ENCODE measurements around the gene P2RY1.

P2RY1 gene

DNA sequence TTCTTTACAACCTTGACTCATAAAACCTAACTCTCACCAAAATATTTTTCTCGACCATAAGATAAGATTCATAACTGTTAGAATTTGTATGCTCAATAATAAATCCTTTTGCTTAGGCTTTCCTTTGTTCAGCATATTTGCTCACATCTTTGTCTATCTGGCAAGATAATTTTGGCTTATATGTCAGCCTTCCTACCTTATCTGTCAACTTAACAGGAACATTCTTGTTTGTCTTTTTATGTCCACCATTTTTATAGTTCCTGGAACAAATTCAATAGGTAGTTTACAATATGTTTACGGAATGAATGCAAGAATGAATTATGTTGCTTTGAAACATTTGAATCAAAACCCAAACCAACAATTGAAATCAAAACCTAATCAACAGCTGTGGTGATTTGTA lies 41.0 kb upstream of the P2RY1 start:
- H3K4me3 ChIP-seq (replicated peaks; ENCODE audit: insufficient read depth, low read length), result no peak overlapping the region
- TF ChIP-seq SPI1 (IDR thresholded peaks at IDR 0.05; ENCODE audit: borderline replicate concordance, low read depth) (no peak), CTCF (IDR thresholded peaks at IDR 0.05; ENCODE audit: insufficient read depth, low read length) (no peak), POLR2AphosphoS5 (IDR thresholded peaks at IDR 0.05; ENCODE audit: low read depth) (no peak)
- DNase-seq (ENCODE audit: low read depth in 1 of 2, low spot score in 1 of 2), result no peak
- no peak overlapping the region for H3K27ac ChIP-seq (replicated peaks)
- no peaks in the 10 kb centered on the region for H3K27me3 ChIP-seq (ENCODE audit: insufficient read depth, poor library complexity, severe bottlenecking)

GRCh38 chr3:152797751-152798432 lies 37.0 kb upstream of the P2RY1 start:
- no peak overlapping the region for H3K27ac ChIP-seq (replicated peaks)
- no peak for TF ChIP-seq POLR2AphosphoS5 (IDR thresholded peaks at IDR 0.05; ENCODE audit: low read depth)
- TF ChIP-seq CTCF (IDR thresholded peaks at IDR 0.05; ENCODE audit: insufficient read depth, low read length), result no peak
- no peak for TF ChIP-seq GABPA (IDR thresholded peaks at IDR 0.05; ENCODE audit: low read depth)
- TF ChIP-seq REST (IDR thresholded peaks at IDR 0.05; ENCODE audit: insufficient replicate concordance, low read depth), result no peak
- no peak for TF ChIP-seq SPI1 (IDR thresholded peaks at IDR 0.05; ENCODE audit: borderline replicate concordance, low read depth)
- H3K4me3 ChIP-seq (replicated peaks; ENCODE audit: insufficient read depth, low read length), result no peak overlapping the region
- no peak for DNase-seq (ENCODE audit: low read depth in 1 of 2, low spot score in 1 of 2)
- no peaks in the 10 kb centered on the region for H3K27me3 ChIP-seq (ENCODE audit: insufficient read depth, poor library complexity, severe bottlenecking)

DNA sequence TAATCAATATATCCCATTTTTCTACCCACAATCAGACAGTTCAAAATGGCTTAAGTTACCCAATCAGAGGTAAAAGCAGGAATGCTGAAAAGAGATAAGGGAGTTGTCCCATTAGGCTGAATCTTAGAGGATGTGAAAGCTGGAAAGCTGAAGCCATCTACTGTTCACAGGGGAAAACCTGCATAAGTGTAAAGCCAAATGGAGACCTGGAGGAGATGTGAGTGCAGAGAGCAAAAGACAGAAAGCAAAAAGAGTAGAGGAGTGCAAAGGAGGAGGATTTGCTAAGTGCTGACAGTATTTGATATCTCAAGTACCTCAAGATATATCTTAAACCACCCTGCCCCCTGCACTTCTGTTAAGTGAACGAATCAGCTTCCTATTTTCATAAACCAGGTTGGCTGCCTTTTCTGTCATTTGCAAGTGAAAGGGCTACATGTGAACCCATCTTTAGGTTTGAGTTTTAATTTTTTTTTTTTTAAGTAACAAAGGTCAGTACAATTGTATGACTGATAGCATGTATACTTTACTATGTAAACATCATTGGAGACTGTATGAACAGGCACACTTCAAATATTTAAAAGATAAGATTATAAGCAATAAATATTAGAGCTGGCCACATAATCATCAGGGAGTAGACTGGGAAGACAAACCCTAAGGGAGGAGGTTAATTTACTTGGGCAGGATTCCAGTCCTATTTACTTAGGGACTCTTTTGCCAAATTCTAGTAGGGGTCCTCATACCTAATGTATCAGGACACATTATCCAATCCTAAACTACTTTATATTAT lies 22.8 kb upstream of the P2RY1 start:
- no peak for DNase-seq (ENCODE audit: low read depth in 1 of 2, low spot score in 1 of 2)
- H3K4me3 ChIP-seq (replicated peaks; ENCODE audit: insufficient read depth, low read length), result no peak overlapping the region
- no peak for TF ChIP-seq CTCF (IDR thresholded peaks at IDR 0.05; ENCODE audit: insufficient read depth, low read length)
- no peak for TF ChIP-seq POLR2AphosphoS5 (IDR thresholded peaks at IDR 0.05; ENCODE audit: low read depth)
- TF ChIP-seq SPI1 (IDR thresholded peaks at IDR 0.05; ENCODE audit: borderline replicate concordance, low read depth), result no peak
- no peak for TF ChIP-seq REST (IDR thresholded peaks at IDR 0.05; ENCODE audit: insufficient replicate concordance, low read depth)
- TF ChIP-seq GABPA (IDR thresholded peaks at IDR 0.05; ENCODE audit: low read depth), result no peak
- H3K27me3 ChIP-seq (ENCODE audit: insufficient read depth, poor library complexity, severe bottlenecking), result no peaks in the 10 kb centered on the region
- H3K27ac ChIP-seq (replicated peaks), result no peak overlapping the region

Measured in HL-60 (cell line).